Adrenal gland (tissue), 5 donors: ENCODE measurements around the gene TDRD3.

ENCODE experiments used
- POLR2A ChIP-seq, 2 donors: fragments of 450-650 bp; IDR thresholded peaks; one replicate each; pipeline ENCODE4 v1.6.1; 2017; ENCODE audit warnings: antibody characterized with exemption in 2 of 2, mild to moderate bottlenecking in 2 of 2, moderate library complexity in 1 of 2
- TF ChIP-seq, protein P1 (sequence below), 6 experiments: fragments of 450-650 bp in 4 of 6; fragments of 200-600 bp in 2 of 6; sonication (generic) in 1 of 6; IDR thresholded peaks; 1 replicate in 5 of 6; 2 replicates in 1 of 6; pipeline versions ENCODE4 v1.5.1 to v1.8.0; 2016 to 2021; ENCODE audit warnings: antibody characterized with exemption in 6 of 6, mild to moderate bottlenecking in 2 of 6, moderate library complexity in 1 of 6
- donor health status: DM: no; HTN: no; CAD: no.

DNA sequence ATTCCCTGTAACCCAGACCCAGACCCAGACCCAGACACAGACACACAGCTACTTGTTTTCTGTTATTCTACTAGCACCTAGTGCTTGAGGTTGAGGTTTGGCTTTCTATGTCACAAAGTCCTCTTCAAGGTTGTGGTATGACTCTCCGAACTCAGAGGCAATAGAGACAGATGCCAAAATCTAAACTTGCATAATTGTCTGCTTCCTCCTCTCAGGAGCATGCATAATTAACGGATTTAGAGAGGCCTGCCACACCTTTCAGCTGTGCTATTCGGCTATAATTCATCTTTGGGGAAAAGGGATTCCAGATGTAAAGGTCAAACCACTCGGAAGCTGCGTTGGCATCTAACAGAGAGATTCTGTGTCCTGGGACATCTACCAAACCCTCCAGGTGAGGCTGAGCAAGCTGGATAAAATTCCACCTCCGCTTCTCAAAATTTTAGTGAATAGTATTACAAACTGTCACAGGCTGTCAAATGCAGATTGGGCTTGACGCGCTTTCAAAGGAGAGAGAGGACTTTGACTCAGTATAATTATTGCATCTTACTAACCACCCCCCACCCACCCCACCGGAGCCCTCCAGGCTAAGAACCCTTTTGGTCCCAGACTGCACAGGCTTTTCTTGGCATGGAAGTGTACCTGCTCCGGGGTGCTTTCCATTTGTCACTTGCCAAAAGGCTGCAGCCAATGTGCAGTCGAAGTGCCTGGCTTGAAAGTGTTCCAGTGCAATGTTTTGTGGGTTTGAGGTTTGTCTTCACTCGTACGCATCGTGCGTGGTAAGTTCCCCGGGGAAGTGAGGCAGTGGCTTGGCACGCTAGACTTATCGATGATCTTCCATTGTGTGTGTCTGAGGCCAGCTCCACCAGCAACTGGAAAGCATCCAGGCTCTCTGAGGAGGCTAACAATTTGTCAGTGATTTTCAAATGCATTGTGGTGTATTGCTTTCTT is 194.1 kb downstream of the TDRD3 start:
- no peak for TF ChIP-seq POLR2A (IDR thresholded peaks at IDR 0.05)
- TF ChIP-seq, protein P1, sequence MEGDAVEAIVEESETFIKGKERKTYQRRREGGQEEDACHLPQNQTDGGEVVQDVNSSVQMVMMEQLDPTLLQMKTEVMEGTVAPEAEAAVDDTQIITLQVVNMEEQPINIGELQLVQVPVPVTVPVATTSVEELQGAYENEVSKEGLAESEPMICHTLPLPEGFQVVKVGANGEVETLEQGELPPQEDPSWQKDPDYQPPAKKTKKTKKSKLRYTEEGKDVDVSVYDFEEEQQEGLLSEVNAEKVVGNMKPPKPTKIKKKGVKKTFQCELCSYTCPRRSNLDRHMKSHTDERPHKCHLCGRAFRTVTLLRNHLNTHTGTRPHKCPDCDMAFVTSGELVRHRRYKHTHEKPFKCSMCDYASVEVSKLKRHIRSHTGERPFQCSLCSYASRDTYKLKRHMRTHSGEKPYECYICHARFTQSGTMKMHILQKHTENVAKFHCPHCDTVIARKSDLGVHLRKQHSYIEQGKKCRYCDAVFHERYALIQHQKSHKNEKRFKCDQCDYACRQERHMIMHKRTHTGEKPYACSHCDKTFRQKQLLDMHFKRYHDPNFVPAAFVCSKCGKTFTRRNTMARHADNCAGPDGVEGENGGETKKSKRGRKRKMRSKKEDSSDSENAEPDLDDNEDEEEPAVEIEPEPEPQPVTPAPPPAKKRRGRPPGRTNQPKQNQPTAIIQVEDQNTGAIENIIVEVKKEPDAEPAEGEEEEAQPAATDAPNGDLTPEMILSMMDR (IDR thresholded peaks at IDR 0.05) = no peak
